GM15510 (cell line): ENCODE data around the gene PCDHGB1.

Source experiments
- POLR2A ChIP-seq: IDR thresholded peaks from 3 replicates; pipeline ENCODE4 v1.6.1; 2011; ENCODE audit warnings: borderline replicate concordance; ENCODE audit not compliant: insufficient read length; ENCODE audit errors: extremely low read depth

PCDHGB1 gene

GRCh38 chr5:141343242-141343952 is 6.5 kb upstream of the PCDHGB1 start, which contains the start of gene PCDHGA3:
Gene PCDHGA3, plus strand, starts transcription at chr5:141343829. Its CDS starts 205 bp downstream, at chr5:141344034.
- no peak for TF ChIP-seq POLR2A

GRCh38 chr5:141343953-141344463 is 5.9 kb upstream of the PCDHGB1 start:
- TF ChIP-seq POLR2A: no peak

DNA sequence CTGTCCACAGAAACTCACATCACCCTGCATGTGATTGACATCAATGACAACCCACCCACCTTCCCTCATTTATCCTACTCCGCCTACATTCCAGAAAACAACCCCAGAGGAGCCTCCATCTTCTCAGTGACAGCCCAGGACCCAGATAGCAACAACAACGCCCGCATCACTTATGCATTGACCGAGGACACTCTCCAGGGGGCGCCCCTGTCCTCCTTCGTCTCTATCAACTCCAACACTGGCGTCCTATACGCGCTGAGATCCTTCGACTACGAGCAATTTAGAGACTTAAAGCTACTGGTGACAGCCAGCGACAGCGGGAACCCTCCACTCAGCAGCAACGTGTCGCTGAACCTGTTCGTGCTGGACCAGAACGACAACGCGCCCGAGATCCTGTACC is 4.6 kb upstream of the PCDHGB1 start:
- TF ChIP-seq POLR2A: no peak

DNA sequence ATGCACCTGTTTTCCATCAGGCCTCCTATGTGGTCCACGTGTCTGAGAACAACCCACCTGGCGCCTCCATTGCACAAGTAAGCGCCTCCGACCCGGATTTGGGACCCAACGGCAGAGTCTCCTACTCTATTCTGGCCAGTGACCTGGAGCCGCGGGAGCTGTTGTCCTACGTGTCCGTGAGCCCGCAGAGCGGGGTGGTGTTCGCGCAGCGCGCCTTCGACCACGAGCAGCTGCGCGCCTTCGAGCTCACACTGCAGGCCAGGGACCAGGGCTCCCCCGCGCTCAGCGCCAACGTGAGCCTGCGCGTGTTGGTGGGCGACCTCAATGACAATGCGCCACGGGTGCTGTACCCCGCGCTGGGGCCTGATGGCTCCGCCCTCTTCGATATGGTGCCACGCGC is 1.7 kb downstream of the PCDHGB1 start:
- TF ChIP-seq POLR2A: no peak

DNA sequence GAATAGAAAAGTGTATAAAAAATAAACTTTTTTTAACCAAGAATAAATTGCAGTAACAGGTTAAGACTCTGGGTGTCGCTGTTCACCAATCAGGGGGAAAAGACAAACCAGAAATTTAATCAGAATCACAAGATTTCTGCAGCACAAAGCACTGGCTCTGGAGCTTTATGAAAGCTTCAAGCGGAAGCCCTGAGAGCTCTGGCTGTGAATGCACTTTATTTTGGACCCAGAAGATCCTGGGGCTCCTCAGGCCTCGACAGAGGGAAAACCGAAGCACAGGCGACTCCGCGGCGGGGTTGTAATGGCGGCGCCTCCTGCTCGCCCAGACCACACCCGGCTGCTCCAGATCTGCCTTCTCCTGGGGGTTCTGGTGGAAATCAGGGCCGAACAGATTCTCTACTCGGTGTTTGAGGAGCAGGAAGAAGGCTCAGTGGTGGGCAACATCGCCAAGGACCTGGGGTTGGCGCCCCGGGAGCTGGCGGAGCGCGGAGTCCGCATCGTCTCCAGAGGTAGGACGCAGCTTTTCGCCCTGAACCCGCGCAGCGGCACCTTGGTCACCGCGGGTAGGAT is 5.1 kb downstream of the PCDHGB1 start, which contains the start of gene PCDHGA4:
TSS of gene PCDHGA4 (plus strand) at position 122 of the 570 bp plus-strand sequence. CDS start at position 209, 87 bp downstream.
- no peak for TF ChIP-seq POLR2A

DNA sequence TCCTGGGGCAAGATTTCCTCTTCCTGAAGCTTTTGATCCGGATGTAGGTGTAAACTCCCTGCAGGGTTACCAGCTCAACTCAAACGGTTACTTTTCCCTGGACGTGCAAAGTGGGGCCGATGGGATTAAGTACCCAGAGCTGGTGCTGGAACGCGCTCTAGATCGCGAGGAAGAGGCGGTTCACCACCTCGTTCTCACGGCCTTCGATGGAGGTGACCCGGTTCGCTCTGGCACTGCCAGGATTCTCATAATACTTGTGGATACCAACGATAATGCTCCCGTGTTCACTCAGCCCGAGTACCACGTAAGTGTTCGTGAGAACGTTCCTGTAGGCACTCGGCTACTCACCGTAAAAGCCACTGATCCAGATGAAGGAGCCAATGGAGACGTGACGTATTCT is 5.7 kb downstream of the PCDHGB1 start:
- TF ChIP-seq POLR2A: no peak

DNA sequence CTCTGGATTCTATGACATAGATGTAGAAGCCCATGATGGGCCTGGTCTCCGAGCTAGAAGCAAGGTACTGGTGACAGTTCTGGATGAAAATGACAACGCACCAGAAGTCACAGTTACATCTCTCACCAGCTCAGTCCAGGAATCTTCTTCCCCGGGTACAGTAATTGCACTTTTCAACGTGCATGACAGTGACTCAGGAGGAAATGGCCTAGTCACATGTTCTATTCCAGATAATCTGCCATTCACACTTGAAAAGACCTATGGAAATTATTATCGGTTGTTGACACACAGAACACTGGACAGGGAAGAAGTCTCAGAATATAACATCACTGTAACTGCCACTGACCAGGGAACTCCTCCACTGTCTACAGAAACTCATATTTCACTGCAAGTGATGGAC is 6.2 kb downstream of the PCDHGB1 start:
- no peak for TF ChIP-seq POLR2A

DNA sequence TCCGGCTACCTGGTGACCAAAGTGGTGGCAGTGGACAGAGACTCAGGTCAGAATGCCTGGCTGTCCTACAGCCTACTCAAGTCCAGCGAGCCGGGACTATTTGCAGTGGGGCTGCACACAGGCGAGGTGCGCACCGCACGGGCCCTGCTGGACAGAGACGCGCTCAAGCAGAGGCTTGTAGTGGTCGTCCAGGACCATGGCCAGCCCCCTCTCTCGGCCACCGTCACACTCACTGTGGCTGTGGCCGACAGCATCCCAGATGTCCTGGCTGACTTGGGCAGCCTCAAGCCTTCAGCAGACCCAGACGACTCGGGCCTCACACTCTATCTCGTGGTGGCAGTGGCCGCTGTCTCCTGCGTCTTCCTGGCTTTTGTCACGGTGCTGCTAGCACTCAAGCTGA is 7.1 kb downstream of the PCDHGB1 start:
- no peak for TF ChIP-seq POLR2A

DNA sequence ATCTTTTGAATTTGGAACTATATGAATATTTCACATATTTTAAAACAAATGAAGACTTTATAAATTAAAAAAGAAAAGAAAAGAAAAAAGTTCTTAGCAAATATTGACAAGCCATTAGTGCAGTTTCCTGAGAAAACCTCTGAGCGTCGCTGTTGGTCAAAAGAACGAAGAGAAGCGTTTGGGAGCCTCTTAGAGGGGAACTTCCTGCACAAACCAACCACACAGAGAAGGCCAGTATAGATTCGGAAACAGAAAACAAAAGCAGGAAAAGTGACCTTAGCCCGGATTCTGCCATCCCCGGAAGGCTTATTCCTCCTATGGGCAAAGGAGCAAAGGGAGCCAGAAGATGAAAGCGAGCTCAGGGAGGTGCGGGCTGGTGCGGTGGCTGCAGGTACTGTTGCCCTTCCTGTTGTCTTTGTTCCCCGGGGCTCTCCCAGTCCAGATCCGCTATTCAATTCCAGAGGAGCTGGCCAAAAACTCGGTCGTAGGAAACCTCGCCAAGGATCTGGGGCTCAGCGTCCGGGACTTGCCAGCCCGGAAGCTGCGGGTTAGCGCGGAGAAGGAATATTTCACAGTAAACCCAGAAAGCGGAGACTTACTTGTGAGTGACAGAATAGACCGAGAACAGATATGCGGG is 10.0 kb downstream of the PCDHGB1 start, which contains the start of gene PCDHGB2:
TSS of gene PCDHGB2 (plus strand) at position 205 of the 637 bp plus-strand sequence. CDS start at position 347, 142 bp downstream.
- TF ChIP-seq POLR2A: no peak

GRCh38 chr5:141360685-141361084 is 10.8 kb downstream of the PCDHGB1 start:
- TF ChIP-seq POLR2A: no peak

GRCh38 chr5:141362719-141363118 is 12.8 kb downstream of the PCDHGB1 start:
- no peak for TF ChIP-seq POLR2A

GRCh38 chr5:141363952-141364660 is 14.2 kb downstream of the PCDHGB1 start, which contains the start of gene PCDHGA5:
Gene PCDHGA5, plus strand, starts transcription at chr5:141364162. Its CDS starts 169 bp downstream, at chr5:141364331.
- no peak for TF ChIP-seq POLR2A

DNA sequence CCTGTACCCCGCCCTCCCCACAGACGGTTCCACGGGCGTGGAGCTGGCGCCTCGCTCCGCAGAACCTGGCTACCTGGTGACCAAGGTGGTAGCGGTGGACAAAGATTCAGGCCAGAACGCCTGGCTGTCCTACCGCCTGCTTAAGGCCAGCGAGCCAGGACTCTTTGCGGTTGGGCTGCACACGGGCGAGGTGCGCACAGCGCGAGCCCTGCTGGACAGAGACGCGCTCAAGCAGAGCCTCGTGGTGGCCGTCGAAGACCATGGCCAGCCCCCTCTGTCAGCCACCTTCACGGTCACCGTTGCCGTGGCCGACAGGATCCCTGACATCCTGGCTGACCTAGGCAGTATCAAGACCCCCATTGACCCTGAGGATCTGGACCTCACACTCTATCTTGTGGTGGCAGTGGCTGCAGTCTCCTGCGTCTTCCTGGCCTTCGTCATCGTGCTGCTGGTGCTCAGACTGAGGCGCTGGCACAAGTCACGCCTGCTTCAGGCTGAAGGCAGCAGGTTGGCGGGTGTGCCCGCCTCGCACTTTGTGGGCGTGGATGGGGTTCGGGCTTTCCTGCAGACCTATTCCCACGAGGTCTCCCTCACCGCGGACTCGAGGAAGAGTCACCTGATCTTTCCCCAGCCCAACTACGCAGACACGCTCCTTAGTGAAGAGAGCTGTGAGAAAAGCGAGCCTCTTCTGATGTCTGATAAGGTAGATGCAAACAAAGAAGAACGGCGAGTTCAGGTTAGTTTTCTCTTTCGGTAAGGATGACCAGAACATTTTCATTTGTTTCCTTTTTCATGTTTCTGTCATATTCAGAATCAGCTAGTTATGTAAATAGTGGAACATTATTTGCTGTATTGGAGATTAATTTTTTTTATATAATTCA is 16.4 kb downstream of the PCDHGB1 start:
- TF ChIP-seq POLR2A: no peak
